HepG2 (cell line): ENCODE results near the gene CUL5. TPM values are rescaled to one million over a fixed set of nuclear protein-coding genes. Genes with fewer than 3 reads are reported as not detected.

Experiments
- ATAC-seq: fragments of 200-7000 bp; cut with Tn5 transposase; 3 replicates; pipeline ENCODE4 v1.9.1; 2020; ENCODE audit warnings: mild to moderate bottlenecking, moderate library complexity
- BruUV-seq: library from RNA; stranded (reverse); fragments of 400-500 nt; replicated peaks from 2 replicates; lab custom pipeline; 2021; lab: Mats Ljungman, UMichigan
- CTCF ChIA-PET: fragments of 300-600 bp; formaldehyde crosslinking; extraction: SDS; loops from one replicate; lab custom pipeline; 2021; ENCODE audit warnings: low total read pairs, inconsistent platforms, low intra/inter-chr PET ratio; lab: Yijun Ruan, JAX
- POLR2A ChIA-PET: fragments of 350-600 bp; sonication (Branson Sonifier 250); formaldehyde crosslinking; loops from one replicate; lab custom pipeline; 2020; ENCODE audit warnings: antibody characterized with exemption, inconsistent platforms; lab: Yijun Ruan, JAX
- DNase-seq: peaks from one replicate; pipeline ENCODE4 v3.0.0-alpha.2; 2015; ENCODE audit warnings: low spot score
- FAIRE-seq: peaks from 3 replicates; lab custom pipeline; 2011; peaks lifted over from hg19 to GRCh38; lab: Jason Lieb, UNC
- H2AFZ ChIP-seq: one replicate; pipeline ENCODE4 v1.6.1; 2011; ENCODE audit warnings: low read length, inconsistent platforms
- H3K27ac ChIP-seq: fragments of 300-600 bp; 3 replicates; pipeline ENCODE4 v1.8.0; 2011; ENCODE audit warnings: mixed run types, mild to moderate bottlenecking, mixed read lengths, low read length, inconsistent platforms; ENCODE audit not compliant: insufficient read depth; ENCODE audit errors: extremely low read length
- H3K27me3 ChIP-seq, 2 experiments: fragments of 200-600 bp in 1 of 2; 2 replicates in 1 of 2; 3 replicates in 1 of 2; pipeline versions ENCODE4 v1.6.0 to v1.8.0; 2011; ENCODE audit warnings: low read length in 2 of 2, mild to moderate bottlenecking in 2 of 2, moderate library complexity in 2 of 2, inconsistent platforms in 1 of 2; ENCODE audit not compliant: insufficient read depth in 2 of 2, control insufficient read depth in 1 of 2
- H3K36me3 ChIP-seq, 2 experiments: fragments of 200-600 bp in 1 of 2; replicated peaks in 1 of 2; 2 replicates in 1 of 2; 3 replicates in 1 of 2; pipeline versions ENCODE4 v1.5.1 to v1.8.0; 2011; ENCODE audit warnings: low read length in 2 of 2, inconsistent platforms in 1 of 2; ENCODE audit not compliant: insufficient read depth in 2 of 2, control insufficient read depth in 1 of 2
- H3K4me1 ChIP-seq: 2 replicates; pipeline ENCODE4 v1.5.1; 2012; ENCODE audit warnings: low read length, inconsistent platforms; ENCODE audit not compliant: insufficient read depth
- H3K4me2 ChIP-seq: 2 replicates; pipeline ENCODE4 v1.6.0; 2011; ENCODE audit warnings: low read depth, low read length, inconsistent platforms
- H3K4me3 ChIP-seq, 3 experiments: fragments of 200-600 bp in 1 of 3; sonication (generic), shearing (Covaris generic) in 1 of 3; replicated peaks in 1 of 3; 2 replicates each; pipeline ENCODE4 v1.5.1; 2011 to 2016; ENCODE audit warnings: low read length in 3 of 3, inconsistent platforms in 2 of 3, low read depth in 2 of 3, mild to moderate bottlenecking in 2 of 3, control low read depth in 1 of 3, mixed read lengths in 1 of 3; ENCODE audit not compliant: insufficient read depth in 1 of 3
- H3K79me2 ChIP-seq: one replicate; pipeline ENCODE4 v1.6.1; 2011; ENCODE audit warnings: low read length, inconsistent platforms; ENCODE audit not compliant: insufficient read depth
- H3K9ac ChIP-seq: 2 replicates; pipeline ENCODE4 v1.6.0; 2011; ENCODE audit warnings: mild to moderate bottlenecking, low read depth, low read length, inconsistent platforms; ENCODE audit not compliant: insufficient read depth
- H3K9me3 ChIP-seq: 2 replicates; pipeline ENCODE4 v1.5.1; 2012; ENCODE audit warnings: mild to moderate bottlenecking, low read length
- H4K20me1 ChIP-seq: 2 replicates; pipeline ENCODE4 v1.6.0; 2011; ENCODE audit warnings: inconsistent platforms, mild to moderate bottlenecking, low read length, moderate library complexity; ENCODE audit not compliant: insufficient read depth
- BCL6 ChIP-seq: IDR thresholded peaks from 2 replicates; pipeline ENCODE4 v1.6.1; 2016; ENCODE audit warnings: missing genetic modification reagents, missing compliant biosample characterization
- CAMTA2 ChIP-seq: sonication (generic); formaldehyde crosslinking; IDR thresholded peaks from 2 replicates; pipeline ENCODE4 v1.4.0; 2020; ENCODE audit warnings: mild to moderate bottlenecking, missing genetic modification reagents, borderline replicate concordance
- CENPT ChIP-seq: sonication (generic); formaldehyde crosslinking; IDR thresholded peaks from 2 replicates; pipeline ENCODE4 v1.8.0; 2022; ENCODE audit warnings: low read depth, mild to moderate bottlenecking, moderate library complexity, missing genetic modification reagents
- FOXO1 ChIP-seq: sonication (generic); formaldehyde crosslinking; IDR thresholded peaks from 2 replicates; pipeline ENCODE4 v1.4.0; 2020; ENCODE audit warnings: missing genetic modification reagents
- KAT7 ChIP-seq: IDR thresholded peaks from 2 replicates; pipeline ENCODE4 v1.6.1; 2018; ENCODE audit warnings: borderline replicate concordance, missing compliant biosample characterization
- RARA ChIP-seq: IDR thresholded peaks from 2 replicates; pipeline ENCODE4 v1.6.1; 2016; ENCODE audit warnings: missing genetic modification reagents, missing compliant biosample characterization
- RBAK ChIP-seq: sonication (generic); formaldehyde crosslinking; IDR thresholded peaks from 2 replicates; pipeline ENCODE4 v1.5.1; 2020; ENCODE audit warnings: mild to moderate bottlenecking, missing genetic modification reagents
- RFXANK ChIP-seq: IDR thresholded peaks from 2 replicates; pipeline ENCODE4 v1.6.1; 2016
- SMARCE1 ChIP-seq: fragments of 450-650 bp; IDR thresholded peaks from 2 replicates; pipeline ENCODE4 v1.6.1; 2017; ENCODE audit warnings: borderline replicate concordance
- TEAD3 ChIP-seq: optimal IDR thresholded peaks from 2 replicates; pipeline ENCODE3; 2016; ENCODE audit warnings: borderline replicate concordance
- ZKSCAN1 ChIP-seq: fragments of 150-350 bp; IDR thresholded peaks from 2 replicates; pipeline ENCODE4 v1.6.1; 2014; ENCODE audit warnings: low read length
- ZNF10 ChIP-seq: sonication (generic); formaldehyde crosslinking; IDR thresholded peaks from 2 replicates; pipeline ENCODE4 v1.4.0; 2020; ENCODE audit warnings: mild to moderate bottlenecking, low read depth, missing genetic modification reagents, borderline replicate concordance
- ZNF138 ChIP-seq: sonication (generic); formaldehyde crosslinking; IDR thresholded peaks from 2 replicates; pipeline ENCODE4 v1.5.0; 2020; ENCODE audit warnings: mild to moderate bottlenecking, low read depth, missing genetic modification reagents
- ZNF672 ChIP-seq: sonication (generic); formaldehyde crosslinking; IDR thresholded peaks from 2 replicates; pipeline ENCODE4 v1.8.1; 2022; ENCODE audit warnings: missing genetic modification reagents
- WGBS: methylation state at CpG from one replicate; pipeline ENCODE4 v1.1.6; 2017; ENCODE audit warnings: low lambda C conversion rate; 5-methylcytosine and 5-hydroxymethylcytosine counted together
- in situ Hi-C: cut with HindIII; loops from 2 replicates; pipeline ENCODE4 v1.10.0; 2017; ENCODE audit warnings: low pct_unique_long_range_greater_than_20kb; ENCODE audit not compliant: extremely low pct_ligation_motif_present
- intact Hi-C: fragments of 100-400 bp; cut with micrococcal nuclease; formaldehyde crosslinking; loops from one replicate; pipeline ENCODE4 v1.10.0; 2022; ENCODE audit not compliant: unreplicated experiment
- polyA plus RNA-seq, 8 experiments: library from polyadenylated mRNA; depleted of rRNA in 3 of 8; stranded (reverse) in 7 of 8; unstranded in 1 of 8; fragments of >200 nt; fragmentation: Illumina TruSeq in 4 of 8; extraction: Trizol in 4 of 8; gene quantifications; 2 replicates each; pipeline versions ENCODE4 v1.2.1 to v1.2.3, GENCODE V29; 2011 to 2016; ENCODE audit warnings: low read depth in 4 of 8, missing spikeins in 1 of 8, mixed read lengths in 1 of 8; ENCODE audit not compliant: insufficient read depth in 1 of 8
- total RNA-seq, 5 experiments: library from RNA; depleted of rRNA; stranded (reverse); fragments of >200 nt; fragmentation: Illumina TruSeq; extraction: Trizol; gene quantifications; 2 replicates each; pipeline ENCODE4 v1.2.3, GENCODE V29; 2016; ENCODE audit warnings: low read depth in 1 of 5
- TF ChIP-seq, protein P1 (sequence below): sonication (generic); formaldehyde crosslinking; IDR thresholded peaks from 2 replicates; pipeline ENCODE4 v1.5.0; 2020; ENCODE audit warnings: missing genetic modification reagents, mild to moderate bottlenecking, borderline replicate concordance
- TF ChIP-seq, protein P2 (sequence below): sonication (generic); formaldehyde crosslinking; IDR thresholded peaks from 2 replicates; pipeline ENCODE4 v1.8.0; 2022; ENCODE audit warnings: missing genetic modification reagents, mild to moderate bottlenecking, borderline replicate concordance
- TF ChIP-seq, protein P3 (sequence below): sonication (generic); formaldehyde crosslinking; IDR thresholded peaks from 2 replicates; pipeline ENCODE4 v1.4.0; 2020; ENCODE audit warnings: mild to moderate bottlenecking, missing genetic modification reagents, borderline replicate concordance

CUL5 gene
- total and polyA plus RNA-seq, 2 of the 13 experiments (the other 11 are each of a cell fraction or from before 2014, with no cell fraction given), result 7.0 to 24.7 TPM

DNA sequence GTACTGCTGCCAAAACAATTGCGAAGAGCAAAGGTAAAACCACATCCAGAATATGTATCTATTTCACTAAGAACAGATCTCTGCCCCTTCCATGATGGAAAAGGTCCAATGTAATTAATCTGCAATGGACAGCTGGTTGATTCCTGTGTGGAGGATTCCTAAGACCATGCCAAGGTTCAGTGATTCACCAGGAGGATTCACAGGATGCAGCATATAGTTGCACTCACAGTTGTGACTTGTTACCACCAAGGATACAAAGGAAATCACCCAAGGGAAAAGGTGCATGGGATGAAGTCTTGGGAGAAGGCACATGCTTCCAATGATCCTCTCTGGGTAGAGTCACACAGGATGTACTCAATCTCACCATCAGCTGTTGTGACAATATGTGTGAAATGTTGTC, 35.1 kb upstream of the CUL5 start:
- H3K9ac ChIP-seq, result no peak overlapping the region
- ATAC-seq, result no peak
- TF ChIP-seq CENPT (CRISPR knock-in tag) (no peak), TEAD3 (CRISPR knock-in tag) (no peak), SMARCE1 (no peak), RBAK (CRISPR knock-in tag) (no peak), RFXANK (no peak), BCL6 (CRISPR knock-in tag) (no peak), ZNF10 (no peak)
- BruUV-seq, result no TSS peak
- WGBS, result 8% methylated on average over 1 of the region's 1 CpG
- H3K27ac ChIP-seq, result no peak overlapping the region
- H3K9me3 ChIP-seq, result no peaks in the 10 kb centered on the region
- in situ Hi-C loops, result no loop called here
- no peaks in the 10 kb centered on the region for H3K79me2 ChIP-seq
- intact Hi-C loops, result no loop called here
- DNase-seq, result no peak
- no peak for FAIRE-seq
- ChIA-PET POLR2A (no interaction called here), CTCF (no interaction called here)
- H3K36me3 ChIP-seq, result no peaks in the 10 kb centered on the region
- H3K4me3 ChIP-seq, result no peak overlapping the region
- H2AFZ ChIP-seq, result no peak overlapping the region
- no peaks in the 10 kb centered on the region for H3K4me1 ChIP-seq
- peaks cover 0 to 9% of the 10 kb centered on the region in 2 experiments; a peak in 1 of 5 replicates for H3K27me3 ChIP-seq
- H4K20me1 ChIP-seq, result no peaks in the 10 kb centered on the region
- H3K4me2 ChIP-seq, result no peak overlapping the region

DNA sequence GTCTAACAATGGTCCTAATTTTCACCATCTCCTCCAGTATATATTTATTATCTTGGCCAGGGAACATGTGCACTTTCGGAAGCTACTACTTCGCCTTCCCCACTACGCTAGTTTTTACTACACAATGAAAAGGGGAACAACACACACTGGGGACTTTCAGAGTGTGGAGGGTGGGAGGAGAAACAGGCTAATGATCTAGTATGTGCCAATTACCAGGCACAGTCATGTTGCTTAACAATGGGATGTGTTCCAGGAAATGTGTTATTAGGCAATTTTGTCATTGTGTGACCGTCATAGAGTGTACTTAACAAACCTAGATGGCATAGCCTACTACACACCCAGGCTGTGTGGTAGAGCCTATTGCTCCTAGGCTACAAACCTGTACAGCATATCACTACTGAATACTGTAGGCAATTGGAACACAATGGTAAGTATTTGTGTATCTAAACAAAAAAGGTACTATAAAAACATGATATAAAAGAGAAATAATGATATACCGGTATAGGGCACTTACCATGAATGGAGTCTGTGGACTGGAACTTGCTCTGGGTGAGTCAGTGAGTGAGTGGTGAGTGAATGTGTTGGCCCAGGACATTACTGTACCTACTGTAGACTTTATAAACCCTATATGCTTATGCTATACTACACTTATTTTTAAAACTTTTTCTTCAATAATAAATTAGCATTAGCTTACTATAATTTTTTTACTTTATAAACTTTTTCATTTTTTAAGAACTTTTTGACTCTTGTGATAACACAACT, 20.1 kb upstream of the CUL5 start:
- DNase-seq (no peak), FAIRE-seq (no peak), ATAC-seq (no peak)
- Histone ChIP-seq H3K4me1 (no peaks in the 10 kb centered on the region), H2AFZ (no peak overlapping the region), H3K9me3 (no peaks in the 10 kb centered on the region), H3K9ac (no peak overlapping the region), H3K27ac (no peak overlapping the region), H3K27me3 (peaks cover 2 to 6% of the 10 kb centered on the region in 2 experiments; a peak in 1 of 5 replicates), H3K4me2 (no peak overlapping the region), H3K4me3 (no peak overlapping the region), H3K79me2 (no peaks in the 10 kb centered on the region), H4K20me1 (no peaks in the 10 kb centered on the region), H3K36me3 (no peaks in the 10 kb centered on the region)
- BruUV-seq, result no TSS peak
- POLR2A ChIA-PET, result no interaction called here
- intact Hi-C loops (no loop called here), in situ Hi-C loops (loop anchor here (25.0 kb wide), 1 partner anchor 101 kb away; no protein-coding TSS in a partner anchor)
- WGBS, result 31% methylated on average over 5 of the region's 5 CpGs
- CTCF ChIA-PET, result no interaction called here
- TF ChIP-seq FOXO1 (CRISPR knock-in tag), result no peak
- no peak for TF ChIP-seq KAT7 (CRISPR knock-in tag)
- TF ChIP-seq, protein P1, sequence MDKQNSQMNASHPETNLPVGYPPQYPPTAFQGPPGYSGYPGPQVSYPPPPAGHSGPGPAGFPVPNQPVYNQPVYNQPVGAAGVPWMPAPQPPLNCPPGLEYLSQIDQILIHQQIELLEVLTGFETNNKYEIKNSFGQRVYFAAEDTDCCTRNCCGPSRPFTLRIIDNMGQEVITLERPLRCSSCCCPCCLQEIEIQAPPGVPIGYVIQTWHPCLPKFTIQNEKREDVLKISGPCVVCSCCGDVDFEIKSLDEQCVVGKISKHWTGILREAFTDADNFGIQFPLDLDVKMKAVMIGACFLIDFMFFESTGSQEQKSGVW (CRISPR knock-in tag), result no peak
- no peak for TF ChIP-seq CAMTA2 (CRISPR knock-in tag)
- TF ChIP-seq, protein P2, sequence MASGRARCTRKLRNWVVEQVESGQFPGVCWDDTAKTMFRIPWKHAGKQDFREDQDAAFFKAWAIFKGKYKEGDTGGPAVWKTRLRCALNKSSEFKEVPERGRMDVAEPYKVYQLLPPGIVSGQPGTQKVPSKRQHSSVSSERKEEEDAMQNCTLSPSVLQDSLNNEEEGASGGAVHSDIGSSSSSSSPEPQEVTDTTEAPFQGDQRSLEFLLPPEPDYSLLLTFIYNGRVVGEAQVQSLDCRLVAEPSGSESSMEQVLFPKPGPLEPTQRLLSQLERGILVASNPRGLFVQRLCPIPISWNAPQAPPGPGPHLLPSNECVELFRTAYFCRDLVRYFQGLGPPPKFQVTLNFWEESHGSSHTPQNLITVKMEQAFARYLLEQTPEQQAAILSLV (CRISPR knock-in tag), result no peak
- TF ChIP-seq RARA (CRISPR knock-in tag), result no peak
- no peak for TF ChIP-seq ZNF138
- TF ChIP-seq ZNF672 (CRISPR knock-in tag), result no peak
- TF ChIP-seq ZKSCAN1, result no peak
- TF ChIP-seq, protein P3, sequence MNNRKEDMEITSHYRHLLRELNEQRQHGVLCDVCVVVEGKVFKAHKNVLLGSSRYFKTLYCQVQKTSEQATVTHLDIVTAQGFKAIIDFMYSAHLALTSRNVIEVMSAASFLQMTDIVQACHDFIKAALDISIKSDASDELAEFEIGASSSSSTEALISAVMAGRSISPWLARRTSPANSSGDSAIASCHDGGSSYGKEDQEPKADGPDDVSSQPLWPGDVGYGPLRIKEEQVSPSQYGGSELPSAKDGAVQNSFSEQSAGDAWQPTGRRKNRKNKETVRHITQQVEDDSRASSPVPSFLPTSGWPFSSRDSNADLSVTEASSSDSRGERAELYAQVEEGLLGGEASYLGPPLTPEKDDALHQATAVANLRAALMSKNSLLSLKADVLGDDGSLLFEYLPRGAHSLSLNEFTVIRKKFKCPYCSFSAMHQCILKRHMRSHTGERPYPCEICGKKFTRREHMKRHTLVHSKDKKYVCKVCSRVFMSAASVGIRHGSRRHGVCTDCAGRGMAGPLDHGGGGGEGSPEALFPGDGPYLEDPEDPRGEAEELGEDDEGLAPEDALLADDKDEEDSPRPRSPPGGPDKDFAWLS, result no peak
